HPDE6-E6E7 (cell line): ENCODE data around the gene ITSN1.
A peak's percentile ranks its signal among the peaks of the same experiment; 100 is the strongest.
"Not testable (repeated sequence)": the region's sequence is repeated elsewhere in the genome, so short reads cannot be mapped to it uniquely, and the experiment has no call there.

Experiments used
- DNase-seq: peaks from one replicate; pipeline ENCODE4 v3.0.0; 2011; ENCODE audit warnings: missing footprints; ENCODE audit errors: extremely low spot score

ITSN1 gene

DNA sequence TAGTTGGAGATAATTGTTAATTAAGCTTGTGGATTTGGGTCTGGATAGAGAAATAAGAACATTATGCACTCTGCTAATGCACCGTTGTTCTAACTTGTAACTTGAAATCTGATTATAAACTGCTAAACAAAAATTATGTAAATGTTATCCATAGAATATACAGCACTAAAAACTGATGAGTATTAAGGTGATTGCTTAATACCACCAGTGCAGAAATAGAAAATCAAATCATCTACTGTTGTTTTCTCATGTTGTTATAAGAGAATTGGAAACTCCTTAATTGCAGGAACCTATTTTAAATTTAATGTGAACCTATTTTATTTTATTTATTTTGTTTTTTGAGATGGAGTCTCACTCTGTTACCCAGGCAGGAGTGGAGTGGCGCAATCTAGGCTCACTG lies 125.7 kb downstream of the ITSN1 start:
- DNase-seq: no peak

DNA sequence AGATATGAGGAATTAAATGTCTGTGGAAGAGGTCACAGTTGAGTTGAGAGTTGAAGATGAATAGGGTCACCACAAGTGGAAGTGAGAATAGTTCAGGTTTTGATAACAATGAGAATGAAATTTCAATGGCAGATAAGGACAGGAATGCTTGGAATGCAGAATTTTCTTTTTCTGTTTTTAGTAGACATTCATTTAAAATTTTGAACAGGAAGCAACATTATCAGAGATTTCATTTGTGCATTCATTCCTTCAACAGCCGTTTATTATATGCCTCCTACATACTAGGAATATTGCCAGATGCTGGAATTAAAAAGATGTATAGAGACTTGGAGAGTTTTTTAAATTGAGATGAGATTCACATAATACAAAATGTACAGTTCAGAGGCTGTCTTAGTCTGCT lies 126.8 kb downstream of the ITSN1 start:
- no peak for DNase-seq

DNA sequence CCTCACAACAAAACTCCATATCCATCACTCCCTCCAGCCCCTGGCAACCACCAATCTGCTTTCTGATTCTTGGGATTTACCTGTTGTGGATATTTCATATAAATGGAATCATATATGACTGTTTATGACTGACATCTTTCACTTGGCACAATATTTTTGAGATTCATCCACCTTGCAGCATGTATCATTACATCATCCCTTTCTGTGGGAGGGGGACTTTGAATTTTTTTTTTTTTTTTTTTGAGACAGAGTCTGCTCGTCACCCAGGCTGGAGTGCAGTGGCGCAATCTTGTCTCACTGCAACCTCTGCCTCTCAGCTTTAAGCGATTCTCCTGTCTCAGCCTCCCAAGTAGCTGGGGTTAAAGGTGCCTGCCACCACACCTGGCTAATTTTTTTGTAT lies 128.2 kb downstream of the ITSN1 start:
- no peak for DNase-seq

DNA sequence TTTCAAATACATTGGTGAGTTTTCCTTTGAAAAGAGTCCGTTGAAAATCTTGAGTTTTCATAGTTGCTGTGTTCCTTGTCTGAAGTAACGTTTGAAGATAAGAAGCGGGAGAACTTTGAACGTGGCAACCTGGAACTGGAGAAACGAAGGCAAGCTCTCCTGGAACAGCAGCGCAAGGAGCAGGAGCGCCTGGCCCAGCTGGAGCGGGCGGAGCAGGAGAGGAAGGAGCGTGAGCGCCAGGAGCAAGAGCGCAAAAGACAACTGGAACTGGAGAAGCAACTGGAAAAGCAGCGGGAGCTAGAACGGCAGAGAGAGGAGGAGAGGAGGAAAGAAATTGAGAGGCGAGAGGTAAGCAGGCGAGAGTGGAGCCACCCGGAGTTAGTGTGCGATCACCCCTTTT lies 129.7 kb downstream of the ITSN1 start:
- no peak for DNase-seq

DNA sequence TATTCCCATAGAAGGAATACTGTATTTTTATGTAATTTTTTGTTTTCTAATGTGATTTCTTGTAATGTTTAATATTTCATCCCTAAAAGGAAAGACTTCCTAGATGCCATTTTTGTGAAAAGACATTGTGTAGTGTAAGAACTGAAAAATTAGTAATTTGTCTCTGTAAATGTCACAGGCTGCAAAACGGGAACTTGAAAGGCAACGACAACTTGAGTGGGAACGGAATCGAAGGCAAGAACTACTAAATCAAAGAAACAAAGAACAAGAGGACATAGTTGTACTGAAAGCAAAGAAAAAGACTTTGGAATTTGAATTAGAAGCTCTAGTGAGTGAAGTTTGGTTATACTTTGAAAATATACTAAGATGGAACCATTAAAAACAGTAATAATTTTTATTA lies 132.2 kb downstream of the ITSN1 start:
- no peak for DNase-seq

DNA sequence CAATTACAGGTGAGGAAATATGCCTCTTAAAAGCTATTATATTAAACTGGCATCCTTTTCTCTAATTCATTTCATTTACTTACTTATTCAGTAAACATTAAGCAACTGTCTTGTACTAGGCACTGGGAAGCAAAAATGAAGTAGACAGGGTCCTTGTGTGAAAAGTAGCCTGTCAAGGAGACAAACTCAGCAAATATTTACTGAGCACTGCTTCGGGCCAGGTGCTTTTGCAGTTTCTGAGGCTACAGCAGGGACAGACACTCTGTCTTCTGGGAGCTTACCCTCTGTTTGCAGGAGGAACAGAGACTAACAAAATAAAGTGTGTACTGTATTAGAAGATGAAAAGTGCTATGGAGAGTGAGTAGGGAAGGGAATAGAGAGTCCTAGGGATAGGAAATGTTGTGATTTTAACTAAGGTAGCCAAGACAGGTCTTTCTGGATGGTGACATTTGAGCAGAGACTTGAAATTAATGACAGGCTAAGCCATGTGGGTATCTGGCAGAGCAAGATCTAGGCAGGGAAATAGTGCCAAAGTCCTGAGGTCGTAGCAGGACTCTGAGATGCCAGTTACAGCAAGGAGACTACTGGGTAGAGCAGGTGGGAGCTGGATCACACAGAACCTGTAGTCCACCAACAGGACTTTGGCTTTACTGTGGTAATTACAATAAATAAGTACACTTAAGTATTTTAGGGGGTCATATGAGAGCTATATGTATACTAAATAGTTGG lies 133.0 kb downstream of the ITSN1 start:
- DNase-seq: no peak

DNA sequence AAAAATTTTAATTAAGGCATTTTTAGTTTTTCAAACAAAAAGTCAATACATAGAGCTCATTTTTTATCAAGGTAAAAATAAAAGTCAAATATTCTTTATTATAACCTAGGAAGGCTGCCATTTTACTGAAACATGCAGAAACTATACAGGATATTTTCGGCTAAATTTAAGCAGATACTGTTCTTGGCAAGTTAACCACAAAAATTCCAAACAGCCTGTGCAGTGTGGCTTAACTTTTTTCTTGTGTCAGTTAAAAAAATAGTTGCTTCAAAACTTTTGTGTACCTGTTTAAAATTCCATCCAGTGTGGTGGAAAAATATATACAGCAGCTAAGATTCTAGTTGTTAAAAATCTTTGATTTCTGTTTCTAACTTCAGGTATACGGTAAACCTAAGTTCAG lies 138.3 kb downstream of the ITSN1 start:
- DNase-seq: no peak

DNA sequence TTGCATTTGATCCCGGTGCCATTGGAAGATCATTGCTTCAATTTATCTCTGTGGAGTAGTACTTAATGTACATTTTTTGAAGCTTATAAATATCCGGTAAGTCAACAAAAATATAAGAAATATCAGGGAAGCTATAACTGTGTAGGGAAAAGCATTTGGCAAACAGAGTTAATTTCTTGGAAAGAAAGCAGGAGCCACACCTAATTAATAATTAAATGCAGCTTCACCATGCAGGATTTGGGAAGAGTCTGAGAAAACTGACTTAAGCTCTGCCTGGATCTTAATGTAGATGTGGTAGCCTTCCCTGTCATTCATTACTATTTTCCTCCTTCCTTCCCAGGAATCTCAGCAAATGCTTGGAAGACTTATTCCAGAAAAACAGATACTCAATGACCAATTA lies 138.8 kb downstream of the ITSN1 start:
- no peak for DNase-seq

DNA sequence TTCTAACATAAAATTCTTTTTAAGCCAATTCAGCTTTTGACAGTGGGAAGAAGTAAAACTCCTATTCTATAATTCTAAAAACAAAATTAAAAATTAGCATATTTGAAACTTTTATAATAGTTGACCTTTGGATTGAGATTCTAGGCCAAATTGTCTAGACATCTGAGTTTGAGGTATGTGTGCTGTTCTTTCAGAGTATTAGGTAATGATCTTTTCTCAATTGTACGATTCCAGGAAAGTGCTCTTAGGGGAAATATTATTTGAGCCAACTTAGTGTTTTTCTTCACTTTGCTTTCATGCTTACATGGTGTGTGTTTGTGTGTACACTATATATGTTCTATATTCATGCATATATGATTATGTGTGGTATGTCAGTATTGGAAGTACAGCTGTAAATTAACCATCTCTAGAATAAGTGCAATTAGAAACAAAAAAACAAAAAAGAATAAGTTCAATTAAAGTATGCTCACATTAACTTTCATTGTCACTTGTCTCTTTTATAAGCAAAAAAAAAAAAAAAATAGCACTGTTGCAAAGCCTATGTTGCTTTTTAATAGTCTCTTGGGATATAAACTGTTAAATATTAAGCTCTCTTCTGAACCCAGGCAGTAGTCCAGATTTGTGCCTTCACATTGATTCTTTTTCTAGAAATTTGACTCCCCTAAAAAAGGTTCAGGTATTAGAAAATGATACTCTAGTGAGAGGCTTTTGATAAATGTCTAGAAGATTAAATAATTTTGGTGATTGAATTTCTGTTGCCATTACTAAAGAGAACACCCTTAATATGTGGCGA lies 141.1 kb downstream of the ITSN1 start:
- no peak for DNase-seq

DNA sequence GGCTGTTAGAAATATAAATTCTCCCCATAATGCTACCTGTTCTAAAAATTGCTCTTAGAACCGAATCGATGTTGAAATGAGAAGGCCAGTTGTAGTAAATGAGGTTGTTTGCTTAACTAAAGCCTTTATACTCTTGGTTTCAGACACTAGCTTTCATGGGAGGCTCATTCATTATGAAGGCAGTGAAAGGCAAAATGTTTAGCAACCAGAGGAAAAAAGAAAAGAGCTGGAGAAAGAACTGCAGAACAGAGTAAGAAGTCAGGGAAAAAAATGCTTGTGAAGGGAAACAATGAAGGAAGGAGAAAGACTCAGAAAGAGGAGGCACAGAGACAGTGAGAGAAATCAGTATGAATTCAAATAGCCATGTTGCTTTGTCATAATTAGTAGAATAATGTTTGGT lies 145.1 kb downstream of the ITSN1 start:
- no peak for DNase-seq

DNA sequence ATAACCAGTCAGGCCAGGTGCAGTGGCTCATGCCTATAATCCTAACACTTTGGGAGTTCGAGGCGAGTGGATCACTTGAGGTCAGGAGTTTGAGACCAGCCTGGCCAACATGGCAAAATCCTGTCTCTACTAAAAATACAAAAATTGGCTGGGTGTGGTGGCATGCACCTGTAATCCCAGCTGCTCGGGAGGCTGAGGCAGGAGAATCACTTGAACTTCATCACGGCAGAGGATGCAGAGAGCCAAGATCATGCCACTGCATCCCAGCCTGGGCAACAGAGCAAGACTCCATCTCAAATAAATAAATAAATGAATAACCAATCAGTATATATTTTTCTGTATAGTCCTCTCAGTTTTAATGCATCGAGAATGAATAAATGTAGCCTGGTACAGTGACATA lies 146.1 kb downstream of the ITSN1 start:
- DNase-seq: not testable (repeated sequence)

DNA sequence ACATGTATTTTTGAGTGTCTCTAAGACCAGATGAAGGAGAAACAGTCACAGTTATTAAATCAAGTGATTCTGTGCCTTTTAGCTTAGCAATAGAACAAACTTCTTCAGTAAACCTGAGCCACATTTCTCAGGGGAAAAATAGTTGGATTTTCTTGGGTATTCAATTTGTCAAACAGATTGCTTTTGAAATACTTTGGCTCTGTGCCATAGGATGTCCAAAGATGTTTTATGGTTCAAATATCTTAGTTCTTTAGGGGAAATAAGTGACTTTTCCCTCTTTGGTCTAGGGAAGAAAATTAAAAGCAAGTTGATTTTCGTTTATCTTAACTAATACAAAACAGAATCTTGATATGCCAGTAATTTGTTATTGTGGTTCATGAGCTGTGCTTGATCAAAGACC lies 147.4 kb downstream of the ITSN1 start:
- DNase-seq: no peak

DNA sequence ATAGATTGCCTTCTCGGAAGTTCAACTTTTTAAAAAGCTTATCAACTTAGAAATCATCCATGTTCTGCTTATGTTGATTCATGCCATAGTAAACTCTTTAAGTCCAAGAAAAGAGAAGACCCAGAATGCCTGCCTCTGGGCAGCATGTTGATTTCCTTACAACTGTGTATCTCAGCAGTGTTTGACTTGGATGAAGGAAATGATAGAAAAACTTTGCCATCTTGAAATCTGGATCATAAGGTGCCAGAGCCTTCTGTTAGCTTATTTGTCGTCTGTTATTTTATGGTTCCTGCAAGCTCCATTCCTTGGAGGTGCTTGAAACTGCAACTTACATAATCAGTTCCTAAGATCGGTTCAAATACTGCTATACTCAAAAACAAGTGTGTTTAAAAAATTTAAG lies 148.8 kb downstream of the ITSN1 start:
- DNase-seq: no peak

DNA sequence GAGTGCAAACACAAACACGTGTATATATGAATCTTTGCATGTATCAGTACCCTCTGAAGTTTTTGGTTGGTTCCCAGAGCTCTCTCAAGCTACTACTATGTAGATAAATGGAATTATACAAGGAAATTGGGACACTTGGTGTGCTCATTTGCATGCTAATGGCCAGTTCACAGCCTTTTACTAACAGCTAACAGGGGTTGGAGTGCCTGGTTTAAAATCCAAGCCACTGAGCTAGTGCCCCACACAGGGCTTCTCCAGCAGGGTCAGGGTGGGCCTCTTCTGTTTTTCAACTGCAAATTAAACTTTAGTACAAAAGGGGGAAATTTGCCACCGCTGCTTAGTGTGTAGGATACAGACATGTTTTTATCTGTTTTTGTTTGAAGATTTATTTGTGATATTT lies 152.3 kb downstream of the ITSN1 start:
- no peak for DNase-seq

DNA sequence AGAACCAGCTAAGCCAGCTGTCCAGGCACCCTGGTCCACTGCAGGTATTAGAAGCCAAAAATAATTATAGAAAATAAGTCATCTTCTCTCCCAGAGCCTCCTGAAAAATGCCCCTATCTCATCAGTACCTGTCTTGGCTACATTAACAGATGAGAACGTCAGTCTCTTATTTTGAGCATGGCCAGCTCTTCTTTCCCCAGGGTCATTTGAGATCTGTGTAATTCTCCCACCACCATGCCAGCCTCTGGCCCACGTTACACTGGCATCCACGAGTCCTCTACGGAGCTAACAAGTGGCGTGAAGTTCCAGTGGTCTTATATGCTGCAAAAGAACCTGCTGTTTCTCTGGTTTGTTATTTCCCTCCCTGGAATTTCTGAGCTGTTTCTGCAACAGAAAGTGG lies 155.3 kb downstream of the ITSN1 start:
- no peak for DNase-seq

DNA sequence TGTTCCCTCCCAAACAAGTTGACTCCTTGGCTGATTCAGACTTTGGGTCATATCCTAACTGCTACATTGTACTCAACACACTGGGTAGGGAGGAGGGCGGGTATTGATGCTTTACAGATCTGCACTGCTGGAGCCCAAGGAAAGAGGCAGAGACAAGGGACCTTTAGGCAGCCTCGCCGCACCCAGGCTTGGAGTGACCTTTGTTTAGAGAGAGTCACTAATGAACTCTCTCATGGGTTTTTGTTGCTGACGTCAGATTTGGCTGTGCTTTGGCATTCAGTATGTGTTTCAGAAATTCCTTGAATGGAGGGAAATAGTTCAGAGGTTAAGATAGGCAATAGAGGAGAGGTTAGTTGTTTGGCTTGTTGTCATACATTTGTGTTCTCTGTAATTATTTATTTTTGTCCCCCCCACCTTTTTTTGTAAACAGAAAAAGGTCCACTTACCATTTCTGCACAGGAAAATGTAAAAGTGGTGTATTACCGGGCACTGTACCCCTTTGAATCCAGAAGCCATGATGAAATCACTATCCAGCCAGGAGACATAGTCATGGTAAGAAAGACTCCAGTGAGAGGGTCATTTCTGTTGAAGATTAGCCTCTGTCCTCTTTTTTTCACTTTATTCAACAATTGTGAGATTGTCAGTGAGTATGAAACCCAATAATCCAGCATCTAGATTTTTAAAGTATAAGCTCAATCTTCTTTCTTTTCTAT lies 157.2 kb downstream of the ITSN1 start:
- no peak for DNase-seq

DNA sequence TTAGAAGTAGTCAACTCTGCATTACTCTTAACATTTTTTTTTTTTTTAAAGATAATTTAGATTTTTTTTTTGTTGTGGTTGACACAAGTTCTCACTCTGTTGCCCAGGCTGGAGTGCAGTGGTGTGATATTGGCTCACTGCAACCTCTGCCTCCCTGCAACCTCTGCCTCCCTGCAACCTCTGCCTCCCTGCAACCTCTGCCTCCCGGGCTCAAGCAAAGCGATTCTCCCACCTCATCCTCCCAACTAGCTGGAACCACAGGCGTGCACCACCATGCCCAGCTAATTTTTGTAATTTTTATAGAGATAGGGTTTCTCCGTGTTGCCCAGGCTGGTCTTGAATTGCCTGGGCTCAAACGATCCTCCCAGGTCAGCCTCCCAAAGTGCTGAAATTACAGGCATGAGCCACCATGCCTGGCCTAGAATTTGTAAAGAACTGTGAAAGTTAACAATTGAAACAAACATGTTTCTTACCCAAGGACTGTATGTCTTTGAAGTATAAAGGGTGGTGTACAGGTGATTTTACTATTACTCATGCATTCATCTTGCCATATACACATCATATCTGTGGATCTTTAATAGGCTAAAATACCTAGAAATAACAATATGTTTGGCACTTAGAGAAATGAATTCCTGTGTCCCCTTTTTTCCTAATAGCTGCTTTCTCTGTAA lies 158.6 kb downstream of the ITSN1 start:
- DNase-seq: peak; percentile 11

DNA sequence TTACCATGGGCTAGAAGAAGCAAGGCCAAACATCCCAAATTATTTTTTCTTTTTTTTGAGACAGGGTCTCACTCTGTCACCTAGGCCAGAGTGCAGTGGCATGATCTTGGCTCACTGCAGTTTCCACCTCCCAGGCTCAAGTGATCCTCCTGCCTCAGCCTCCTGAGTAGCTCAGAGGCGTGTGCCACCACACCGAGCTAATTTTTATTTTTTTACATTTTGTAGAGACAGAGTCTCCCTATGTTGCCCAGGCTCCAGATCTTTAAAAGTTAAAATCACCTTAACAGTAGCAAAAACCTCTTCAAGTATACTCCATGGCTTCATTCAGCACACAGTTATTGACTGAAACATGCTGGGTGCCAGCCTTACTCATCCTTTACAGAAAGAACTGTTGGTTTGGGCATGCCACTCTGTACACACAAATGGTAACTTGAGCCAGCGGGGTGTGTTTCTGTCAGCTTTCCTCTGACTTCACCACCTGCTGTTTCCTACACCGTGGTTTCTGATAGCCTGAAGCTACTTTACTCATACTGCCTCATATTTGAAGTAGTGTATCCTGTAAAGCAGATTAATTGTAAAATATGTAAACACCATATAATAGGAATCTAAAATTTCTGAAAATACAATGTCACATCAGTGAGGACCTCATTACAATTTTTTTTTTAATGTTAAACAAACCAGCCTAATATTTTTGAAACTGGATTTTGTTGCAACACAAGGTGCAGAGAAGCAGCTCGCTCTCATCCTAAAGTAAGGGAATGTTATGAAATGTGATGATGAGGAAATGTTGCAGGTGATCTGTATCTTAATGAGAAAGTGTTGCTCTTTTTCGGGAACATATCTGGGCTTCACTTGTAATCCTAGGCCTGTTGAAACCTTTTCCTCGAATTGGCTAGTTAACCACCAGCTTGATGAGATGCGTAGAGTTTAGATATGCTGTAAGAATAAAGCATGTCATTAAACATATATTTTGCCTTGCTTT lies 159.4 kb downstream of the ITSN1 start:
- DNase-seq: peak; percentile 84

DNA sequence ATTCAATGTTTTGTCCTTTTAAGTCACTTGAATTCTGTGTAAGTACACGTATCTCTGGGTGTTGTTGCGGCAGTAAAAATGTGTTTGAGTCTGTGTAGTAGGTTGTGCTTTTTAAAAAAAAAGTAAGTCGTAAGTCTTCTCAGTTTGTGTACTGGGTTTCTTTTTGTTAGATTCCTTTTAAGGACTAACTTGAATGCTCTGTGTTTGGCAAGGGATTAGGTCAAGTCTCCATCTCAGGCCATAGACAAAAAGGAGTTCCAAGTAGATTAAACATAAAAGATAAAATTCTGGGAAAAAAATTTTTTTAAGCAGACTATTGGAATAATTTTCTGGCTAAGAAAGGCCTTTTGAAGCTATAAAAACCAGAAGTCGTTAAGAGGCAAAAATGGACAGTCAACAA lies 160.2 kb downstream of the ITSN1 start:
- no peak for DNase-seq

DNA sequence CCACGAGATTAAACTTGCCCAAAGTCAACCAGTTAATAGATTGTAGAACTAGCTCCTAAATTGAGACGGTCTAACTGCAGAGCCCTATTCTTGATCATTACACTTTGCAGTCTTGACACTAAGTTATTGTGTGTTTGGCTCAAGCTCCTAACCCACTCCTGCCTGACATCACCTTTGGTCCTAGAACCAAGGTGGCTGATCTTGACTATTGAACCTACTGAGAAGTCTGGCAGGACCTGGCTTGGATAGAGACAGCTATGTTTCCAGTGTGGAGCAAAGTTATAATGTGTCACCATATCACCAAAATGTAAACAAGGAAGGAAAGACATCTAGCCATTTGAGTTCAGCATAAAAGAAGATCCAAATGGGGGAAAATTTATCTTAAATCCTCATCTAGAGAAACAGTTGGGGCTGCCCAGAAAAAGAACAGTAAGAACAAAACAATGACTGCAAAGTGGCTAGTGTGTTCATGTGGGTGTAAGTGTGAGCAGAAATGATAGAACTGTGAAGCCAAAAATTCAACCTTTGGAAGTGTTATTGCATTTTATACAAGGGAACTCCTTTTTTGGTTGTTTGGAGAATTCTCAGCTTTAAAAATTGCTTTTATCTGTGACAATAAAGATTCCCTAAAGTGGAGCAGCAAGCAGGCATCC lies 166.5 kb downstream of the ITSN1 start:
- DNase-seq: no peak

DNA sequence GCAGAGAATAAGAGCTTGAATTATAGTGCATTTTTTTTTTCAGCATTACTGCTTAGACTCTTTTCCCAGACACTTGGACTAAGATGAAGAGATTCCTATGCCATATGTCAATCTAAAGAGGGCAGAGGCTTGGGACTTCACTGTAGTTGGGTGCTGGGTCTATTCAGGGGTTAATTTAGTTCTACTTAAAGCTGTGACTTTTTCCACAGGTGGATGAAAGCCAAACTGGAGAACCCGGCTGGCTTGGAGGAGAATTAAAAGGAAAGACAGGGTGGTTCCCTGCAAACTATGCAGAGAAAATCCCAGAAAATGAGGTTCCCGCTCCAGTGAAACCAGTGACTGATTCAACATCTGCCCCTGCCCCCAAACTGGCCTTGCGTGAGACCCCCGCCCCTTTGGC lies 168.5 kb downstream of the ITSN1 start:
- DNase-seq: no peak
